GM21360 (cell line): ENCODE data around the gene SPATA4.

Source experiments
- ATAC-seq: cut with Tn5 transposase; IDR thresholded peaks from one replicate; pipeline ENCODE4 v1.9.1; 2021; ENCODE audit warnings: mild to moderate bottlenecking, moderate library complexity; ENCODE audit not compliant: unreplicated experiment

SPATA4 gene

DNA sequence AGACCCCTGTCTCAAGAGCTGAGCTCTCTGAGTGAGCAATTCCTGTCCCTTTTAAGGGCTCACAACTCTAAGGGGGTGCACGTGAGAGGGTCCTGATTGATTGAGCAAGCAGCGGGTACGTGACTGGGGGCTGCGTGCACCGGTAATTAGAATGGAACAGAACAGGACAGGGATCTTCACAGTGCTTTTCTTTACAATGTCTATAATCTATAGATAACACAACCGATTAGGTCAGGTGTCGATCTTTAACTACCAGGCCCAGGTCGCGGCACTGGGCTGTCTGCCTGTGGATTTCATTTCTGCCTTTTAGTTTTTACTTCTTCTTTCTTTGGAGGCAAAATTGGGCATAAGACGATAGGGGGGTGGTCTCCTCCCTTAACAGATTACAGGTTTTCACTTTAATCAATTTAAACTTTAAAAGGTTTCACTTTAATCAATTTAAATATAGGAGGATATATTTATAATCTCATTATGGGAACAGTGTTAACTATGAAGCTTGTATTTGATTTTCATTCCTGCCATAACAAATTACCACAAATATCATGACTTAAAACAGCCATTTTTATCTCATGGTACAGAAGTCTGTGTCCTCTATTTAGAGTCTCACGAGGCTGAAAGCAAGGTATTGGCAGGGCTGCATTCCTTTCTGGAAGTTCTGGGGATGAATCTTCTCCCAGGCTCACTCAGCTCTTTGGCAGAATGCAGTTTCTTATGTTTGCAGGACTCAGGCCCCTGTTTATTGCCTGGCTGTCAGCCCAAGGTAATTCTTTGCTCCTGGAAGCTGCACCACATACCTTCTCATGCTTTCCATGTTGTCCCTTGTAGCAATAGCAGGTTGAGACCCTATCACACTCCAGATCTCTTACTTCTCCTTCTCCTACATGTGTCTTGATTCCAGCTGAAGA, 5.2 kb downstream of the SPATA4 start:
- no peak for ATAC-seq

- no peak for ATAC-seq
Measured at GRCh38 chr4:176188654-176189053, 6.7 kb downstream of the SPATA4 start.

DNA sequence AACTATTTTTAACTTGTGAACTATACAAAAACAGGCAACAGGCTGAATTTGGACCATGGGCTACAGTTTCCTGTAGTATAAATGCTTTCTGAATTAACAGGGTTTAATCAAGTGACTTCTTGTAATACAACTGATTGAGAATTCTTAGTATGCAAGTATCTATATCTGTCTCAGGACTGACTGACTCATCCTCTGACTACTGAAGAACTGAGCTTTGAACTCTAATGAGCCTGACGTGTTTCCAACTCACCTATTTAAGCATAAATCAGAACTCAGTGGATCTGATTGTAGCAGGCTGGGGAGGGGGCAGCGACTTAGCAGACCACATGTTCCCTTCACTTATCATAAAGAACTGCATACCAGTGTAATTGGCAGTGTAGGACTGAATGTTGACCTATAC, 7.8 kb downstream of the SPATA4 start:
- peak; percentile 52 for ATAC-seq

GRCh38 chr4:176186671-176187395, 8.6 kb downstream of the SPATA4 start:
- ATAC-seq = no peak

GRCh38 chr4:176186067-176186466, 9.3 kb downstream of the SPATA4 start:
- ATAC-seq = peak; percentile 46

DNA sequence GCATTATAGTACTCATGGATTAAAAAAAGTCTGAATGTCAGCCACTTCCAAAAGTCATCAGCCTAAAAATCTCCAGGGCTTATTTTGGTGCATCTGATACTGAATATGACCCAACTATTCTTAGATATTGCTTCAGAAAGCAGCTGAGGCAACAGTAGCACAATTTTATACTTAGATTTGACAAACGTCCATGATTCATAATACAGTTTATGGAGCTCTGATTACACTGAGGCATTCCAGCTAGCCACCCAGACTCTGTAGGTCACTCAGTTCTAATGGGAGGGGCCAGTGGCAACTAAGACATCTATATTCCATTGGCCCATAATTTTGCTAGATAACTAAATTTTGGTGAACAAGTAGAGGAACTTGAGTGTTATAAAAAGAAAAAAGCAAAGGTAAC, 10.3 kb downstream of the SPATA4 start:
- no peak for ATAC-seq

- no peak for ATAC-seq
Measured at GRCh38 chr4:176163041-176163440, 32.3 kb downstream of the SPATA4 start.

GRCh38 chr4:176156656-176157055, 38.7 kb downstream of the SPATA4 start:
- ATAC-seq = no peak

GRCh38 chr4:176153124-176153523, 42.3 kb downstream of the SPATA4 start:
- ATAC-seq = no peak

DNA sequence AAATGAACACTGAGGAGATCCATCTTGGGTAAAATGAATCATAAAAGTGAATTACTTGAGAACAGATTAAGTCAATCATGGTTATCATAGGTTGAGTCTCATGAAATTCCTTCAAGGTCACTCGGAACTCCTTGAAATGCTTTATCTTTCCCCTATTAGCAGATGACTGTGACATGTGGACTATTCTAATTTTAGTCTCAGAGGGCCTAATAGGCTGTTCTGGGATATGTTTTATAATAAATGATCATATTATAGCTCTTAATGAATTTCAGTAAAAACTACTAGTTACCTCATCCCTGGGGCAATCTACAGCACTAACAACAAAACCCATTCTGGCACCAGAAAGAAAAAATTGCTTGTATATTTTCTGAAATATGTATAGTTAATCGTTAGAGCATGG, 44.7 kb downstream of the SPATA4 start:
- ATAC-seq = no peak

DNA sequence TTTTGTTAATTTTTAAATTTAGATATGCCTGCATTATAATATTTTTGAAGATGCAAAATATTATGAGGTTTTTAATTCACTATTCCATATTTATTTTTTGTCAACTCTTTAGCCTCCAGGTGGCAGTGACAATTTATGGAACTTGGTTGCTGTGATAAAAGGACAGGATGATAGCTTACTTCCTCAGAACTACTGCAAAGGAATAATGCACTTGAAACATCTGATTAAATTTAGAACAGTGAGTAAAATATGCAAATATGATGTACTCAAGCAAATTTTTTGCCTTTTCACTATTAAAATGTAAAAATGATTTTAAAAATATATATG, 45.1 kb downstream of the SPATA4 start:
- ATAC-seq = no peak

DNA sequence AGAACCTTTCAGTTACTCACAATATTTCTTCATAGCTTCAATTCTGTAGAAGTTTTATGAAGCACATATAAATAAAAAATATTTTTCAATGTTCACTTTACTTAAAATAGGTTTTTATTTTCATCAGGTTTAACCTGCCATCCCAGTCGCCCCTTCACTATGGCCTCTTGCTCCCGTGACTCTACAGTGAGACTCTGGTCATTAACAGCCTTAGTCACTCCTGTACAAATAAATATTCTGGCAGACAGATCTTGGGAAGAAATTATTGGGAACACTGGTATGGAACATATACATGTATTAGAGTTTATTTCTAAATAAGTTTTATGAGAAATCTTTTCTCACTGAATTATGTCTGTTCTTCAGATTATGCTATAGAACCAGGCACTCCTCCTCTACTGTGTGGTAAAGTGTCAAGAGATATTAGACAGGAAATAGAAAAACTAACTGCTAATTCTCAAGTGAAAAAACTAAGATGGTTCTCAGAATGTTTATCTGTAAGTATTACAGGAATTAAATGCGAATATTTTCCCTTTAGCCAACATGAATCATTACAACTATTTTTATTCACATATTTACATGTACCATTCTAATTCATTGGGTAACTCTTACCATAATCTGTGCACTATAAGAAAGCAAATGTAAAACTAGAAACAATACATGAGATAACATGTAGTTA, 45.6 kb downstream of the SPATA4 start:
- ATAC-seq = no peak

- ATAC-seq = no peak
Measured at GRCh38 chr4:176142253-176142652, 53.1 kb downstream of the SPATA4 start.

GRCh38 chr4:176139518-176139917, 55.9 kb downstream of the SPATA4 start:
- ATAC-seq = no peak

- no peak for ATAC-seq
Measured at GRCh38 chr4:176137631-176138030, 57.8 kb downstream of the SPATA4 start.

DNA sequence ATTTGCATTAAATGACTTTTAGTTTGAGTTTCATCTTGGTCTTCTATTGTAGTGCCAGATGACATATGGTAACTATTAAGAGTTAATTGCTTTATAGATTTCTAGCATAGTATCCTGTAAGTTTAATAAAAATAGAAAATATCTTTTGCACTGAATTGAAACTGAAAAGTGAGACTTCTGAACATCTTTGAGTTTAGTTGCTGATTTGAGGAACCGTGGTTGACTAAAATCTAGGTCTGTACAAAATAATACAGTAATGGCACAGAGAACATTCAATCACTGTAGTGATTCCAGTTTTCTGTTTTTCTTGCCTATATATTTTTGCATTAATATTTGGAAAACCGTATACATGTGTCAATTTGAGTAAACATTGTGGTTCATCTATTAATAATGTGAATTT, 60.7 kb downstream of the SPATA4 start:
- ATAC-seq = no peak
